GM18511 (cell line): ENCODE data around the gene MTA2.
"Not testable (repeated sequence)": the region's sequence is repeated elsewhere in the genome, so short reads cannot be mapped to it uniquely, and the experiment has no call there.

ENCODE experiments used
- ATAC-seq: cut with Tn5 transposase; IDR thresholded peaks from one replicate; pipeline ENCODE4 v1.9.1; 2021; ENCODE audit warnings: mild to moderate bottlenecking, moderate library complexity; ENCODE audit not compliant: unreplicated experiment

Gene MTA2

GRCh38 chr11:62601372-62602140 is at the start of gene MTA2:
Gene MTA2 (minus strand): TSS chr11:62601865. CDS start chr11:62601450, 415 bp downstream.
- peak; percentile 83 for ATAC-seq

- not testable (repeated sequence) for ATAC-seq
These were observed 48.6 kb upstream of the MTA2 start for GRCh38 chr11:62650283-62650682.

GRCh38 chr11:62649486-62649885 is 47.8 kb upstream of the MTA2 start:
- no peak for ATAC-seq

GRCh38 chr11:62648967-62649364 is 47.3 kb upstream of the MTA2 start:
- ATAC-seq = no peak

- ATAC-seq = no peak
These were observed 46.7 kb upstream of the MTA2 start for GRCh38 chr11:62648185-62648966.

- ATAC-seq = no peak
These were observed 45.9 kb upstream of the MTA2 start for GRCh38 chr11:62647609-62648005.

GRCh38 chr11:62646825-62647608 is 45.4 kb upstream of the MTA2 start:
- ATAC-seq = peak; percentile 5

- ATAC-seq = peak; percentile 95
These were observed 44.5 kb upstream of the MTA2 start, which contains the start of gene GANAB for GRCh38 chr11:62645946-62646824. Gene GANAB (minus strand): TSS chr11:62646613. CDS start chr11:62646599, 14 bp downstream.

- ATAC-seq = no peak
These were observed 43.9 kb upstream of the MTA2 start for GRCh38 chr11:62645671-62645945.

GRCh38 chr11:62644220-62644619 is 42.6 kb upstream of the MTA2 start:
- ATAC-seq = no peak

GRCh38 chr11:62632492-62632891 is 30.8 kb upstream of the MTA2 start:
- no peak for ATAC-seq

- no peak for ATAC-seq
These were observed 26.0 kb upstream of the MTA2 start for GRCh38 chr11:62627713-62628112.

- ATAC-seq = no peak
These were observed 20.9 kb upstream of the MTA2 start for GRCh38 chr11:62622476-62623089.

GRCh38 chr11:62621567-62622470 is 20.2 kb upstream of the MTA2 start, which contains the start of gene B3GAT3:
Gene B3GAT3 (minus strand): TSS chr11:62621986. CDS start chr11:62621947, 39 bp downstream.
- ATAC-seq = peak; percentile 95

- no peak for ATAC-seq
These were observed 19.4 kb upstream of the MTA2 start for GRCh38 chr11:62621027-62621566.

GRCh38 chr11:62616957-62617356 is 15.3 kb upstream of the MTA2 start:
- ATAC-seq = not testable (repeated sequence)

GRCh38 chr11:62615521-62615920 is 13.9 kb upstream of the MTA2 start:
- no peak for ATAC-seq

GRCh38 chr11:62614275-62614674 is 12.6 kb upstream of the MTA2 start:
- no peak for ATAC-seq
